GM21381 (cell line): ENCODE data around the gene CASP1.
"Not testable (repeated sequence)": the region's sequence is repeated elsewhere in the genome, so short reads cannot be mapped to it uniquely, and the experiment has no call there.

ENCODE experiments used
- ATAC-seq: cut with Tn5 transposase; IDR thresholded peaks from one replicate; pipeline ENCODE4 v1.9.1; 2021; ENCODE audit warnings: mild to moderate bottlenecking, moderate library complexity; ENCODE audit not compliant: unreplicated experiment

CASP1 gene

GRCh38 chr11:105046898-105047579, 12.1 kb upstream of the CASP1 start:
- no peak for ATAC-seq

- no peak for ATAC-seq
Measured at GRCh38 chr11:105045676-105046296, 10.8 kb upstream of the CASP1 start.

DNA sequence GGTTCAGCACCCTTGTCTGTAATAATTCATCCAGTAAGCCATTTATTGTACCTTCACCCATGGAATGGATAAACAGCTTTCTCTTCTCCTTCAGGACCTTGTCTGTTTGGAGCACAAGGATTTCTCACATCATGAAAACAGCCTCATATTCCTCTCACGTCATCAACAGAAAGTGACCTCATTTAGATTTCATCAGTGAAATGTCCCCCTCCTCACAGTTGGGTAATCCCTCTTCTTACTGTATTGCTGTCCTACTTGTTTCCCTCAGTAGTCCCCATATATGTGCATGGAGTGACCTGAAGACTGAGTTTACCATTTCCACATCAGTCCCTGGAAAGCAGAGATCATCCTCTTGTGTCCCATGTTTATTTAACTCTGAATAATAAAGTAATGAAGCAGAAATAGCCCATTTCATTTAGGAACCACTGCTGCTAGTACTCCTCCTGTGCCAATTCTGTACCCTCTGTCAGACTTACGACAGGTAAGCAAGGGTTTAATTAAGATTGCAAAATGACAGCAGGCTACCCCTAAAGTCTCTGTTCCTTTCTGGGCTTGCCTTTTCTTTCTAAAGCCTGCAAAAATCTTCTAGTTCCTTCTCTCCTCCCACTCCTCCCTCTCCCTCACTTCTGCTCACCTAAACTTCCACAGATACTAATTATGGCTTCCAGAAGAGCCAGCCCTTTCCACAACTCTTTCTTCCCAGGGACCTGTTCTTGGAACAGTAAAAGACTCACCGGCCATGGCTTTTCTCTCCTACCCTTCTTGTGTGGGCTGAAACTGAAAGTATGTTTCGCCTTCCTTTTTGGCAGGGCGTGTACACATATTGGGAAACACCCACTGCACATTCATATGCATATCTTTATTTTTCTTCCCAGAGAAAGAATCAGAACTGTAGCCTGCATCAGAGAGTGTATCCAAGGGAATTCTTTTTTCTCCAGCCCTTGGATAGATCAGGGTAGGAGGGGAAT, 9.9 kb upstream of the CASP1 start, which contains the start of gene CARD16:
CARD16 (minus strand) TSS at position 779 of the 968 bp plus-strand sequence; CDS start at position 741, 38 bp downstream.
- peak; percentile 100 for ATAC-seq

DNA sequence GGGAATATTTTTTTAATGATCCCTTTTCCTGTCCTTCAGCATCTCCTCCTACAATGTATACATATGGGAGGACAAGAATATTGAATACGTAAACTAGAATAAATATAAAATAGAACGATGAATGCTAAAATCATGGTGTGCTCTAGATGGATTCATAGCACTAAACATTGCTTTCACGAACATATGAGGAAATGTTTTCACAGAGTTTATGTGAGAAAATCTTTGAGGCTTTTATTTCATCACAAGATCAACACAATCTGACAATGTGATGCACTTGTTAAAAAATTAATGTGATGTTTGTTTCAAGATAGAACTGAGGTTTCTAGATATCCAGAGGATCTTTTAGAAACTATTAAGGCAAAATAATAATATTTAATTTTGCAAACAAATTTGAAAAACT, 7.2 kb upstream of the CASP1 start:
- no peak for ATAC-seq

DNA sequence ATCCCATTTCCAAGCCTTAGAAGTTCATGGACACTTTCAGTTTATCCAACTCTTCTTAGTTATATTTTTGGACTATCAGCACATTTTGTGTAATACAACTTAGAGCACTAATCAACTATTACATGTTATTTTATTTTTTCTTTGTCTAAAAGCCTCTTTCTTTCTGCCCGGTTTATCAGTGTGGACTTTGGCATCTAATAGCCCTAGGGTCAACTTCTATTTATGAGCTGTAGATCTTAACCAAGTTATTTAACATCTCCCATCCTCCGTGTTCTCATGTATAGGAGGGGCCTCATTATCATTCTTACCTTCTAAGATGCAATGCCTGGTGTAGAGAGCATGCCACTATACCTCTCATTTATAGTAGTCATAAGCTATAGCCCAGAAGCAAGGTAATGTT, 5.8 kb upstream of the CASP1 start:
- no peak for ATAC-seq

DNA sequence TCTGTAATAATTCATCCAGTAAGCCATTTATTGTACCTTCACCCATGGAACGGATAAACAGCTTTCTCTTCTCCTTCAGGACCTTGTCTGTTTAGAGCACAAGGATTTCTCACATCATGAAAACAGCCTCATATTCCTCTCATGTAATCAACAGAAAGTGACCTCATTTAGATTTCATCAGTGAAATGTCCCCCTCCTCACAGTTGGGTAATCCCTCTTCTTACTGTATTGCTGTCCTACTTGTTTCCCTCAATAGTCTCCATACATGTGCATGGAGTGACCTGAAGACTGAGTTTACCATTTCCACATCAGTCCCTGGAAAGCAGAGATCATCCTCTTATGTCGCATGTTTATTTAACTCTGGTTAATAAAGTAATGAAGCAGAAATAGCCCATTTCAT, 556 bp downstream of the CASP1 start:
- not testable (repeated sequence) for ATAC-seq

- ATAC-seq: no peak
Measured at GRCh38 chr11:105033781-105034180, 1.2 kb downstream of the CASP1 start.

- no peak for ATAC-seq
Measured at GRCh38 chr11:105033343-105033742, 1.6 kb downstream of the CASP1 start.

GRCh38 chr11:105032495-105032894, 2.4 kb downstream of the CASP1 start:
- no peak for ATAC-seq

GRCh38 chr11:105027678-105028077, 7.3 kb downstream of the CASP1 start:
- ATAC-seq: no peak

GRCh38 chr11:105024394-105024793, 10.6 kb downstream of the CASP1 start:
- no peak for ATAC-seq

DNA sequence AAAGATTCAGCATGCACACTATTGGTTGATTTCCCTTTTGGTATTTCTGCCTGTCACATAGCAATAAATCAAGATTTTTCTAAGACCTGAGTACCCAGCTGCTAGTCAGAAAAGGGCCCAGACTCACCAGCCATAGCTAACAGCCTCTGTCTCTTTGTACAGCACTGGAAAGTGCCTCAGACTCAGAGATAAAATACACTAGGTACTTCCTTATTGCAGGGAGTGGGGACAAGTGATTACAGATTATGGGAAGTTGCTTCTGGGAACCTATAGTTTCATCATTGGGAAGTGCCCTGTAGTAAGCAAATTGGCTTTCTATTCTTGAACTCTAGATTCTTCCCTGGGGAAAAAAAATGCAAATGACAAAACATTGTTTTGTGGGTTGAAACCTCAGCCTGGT, 11.9 kb downstream of the CASP1 start, which contains the start of gene CASP5:
CASP5 (minus strand) TSS at position 166 of the 400 bp plus-strand sequence; CDS start at position 134, 32 bp downstream.
- no peak for ATAC-seq

DNA sequence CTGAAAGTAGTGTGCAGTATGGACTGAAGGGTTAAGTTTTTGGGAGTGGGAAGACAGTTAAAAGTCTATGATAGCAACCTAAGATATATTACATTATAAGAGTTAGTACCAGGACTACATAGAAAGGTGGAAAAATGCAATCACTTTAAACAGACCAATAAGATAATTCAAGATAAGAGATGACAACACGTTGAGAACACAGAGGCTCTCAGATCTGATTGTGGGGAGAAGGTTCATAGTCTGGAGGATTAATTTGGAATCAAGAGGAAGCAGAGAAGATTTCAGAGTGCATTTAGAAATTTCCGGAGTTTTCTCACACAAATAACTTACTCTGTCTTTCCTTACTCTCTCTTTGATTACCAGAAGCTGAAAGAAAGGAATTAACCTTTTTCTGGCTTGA, 12.4 kb downstream of the CASP1 start:
- ATAC-seq: no peak

GRCh38 chr11:105007463-105007862, 27.5 kb downstream of the CASP1 start:
- ATAC-seq: no peak

GRCh38 chr11:105005451-105005845, 29.5 kb downstream of the CASP1 start:
- ATAC-seq: no peak

- no peak for ATAC-seq
Measured at GRCh38 chr11:105004021-105004420, 30.9 kb downstream of the CASP1 start.

DNA sequence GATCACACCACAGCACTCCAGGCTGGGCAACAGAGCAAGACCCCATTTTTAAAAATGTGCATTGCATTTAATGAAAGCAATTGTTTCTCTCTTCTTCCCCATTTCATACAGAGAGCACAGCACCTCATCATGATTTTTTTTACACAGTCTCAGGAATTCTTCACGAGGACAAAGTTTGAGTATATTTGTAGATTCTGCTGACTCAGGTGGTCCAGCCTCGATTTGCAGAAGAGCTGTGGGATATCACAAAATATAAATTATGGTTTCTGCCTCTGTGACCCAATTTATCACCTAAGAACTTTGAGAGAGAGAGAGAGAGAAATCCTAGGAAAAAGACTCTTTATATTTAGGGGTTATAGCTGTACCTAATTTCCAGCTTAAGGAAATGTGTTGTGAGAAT, 31.8 kb downstream of the CASP1 start:
- ATAC-seq: no peak

GRCh38 chr11:105000797-105001196, 34.1 kb downstream of the CASP1 start:
- ATAC-seq: peak; percentile 91

DNA sequence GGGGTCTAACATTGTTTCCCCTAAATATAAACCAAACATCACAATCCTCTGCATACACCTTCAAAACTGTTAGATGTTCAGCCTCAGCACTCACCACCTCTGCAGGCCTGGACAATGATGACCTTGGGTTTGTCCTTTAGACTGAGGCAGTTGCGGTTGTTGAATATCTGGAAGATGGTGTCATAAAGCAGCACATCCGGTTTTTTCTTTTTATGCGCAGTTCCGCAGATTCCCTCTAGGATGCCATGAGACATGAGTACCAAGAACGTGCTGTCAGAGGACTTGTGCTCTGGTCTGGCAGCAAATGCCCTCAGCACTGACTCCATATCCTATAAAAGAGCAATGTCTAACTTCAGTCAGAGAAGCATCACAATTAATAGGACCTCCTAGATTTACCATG, 34.8 kb downstream of the CASP1 start:
- no peak for ATAC-seq

DNA sequence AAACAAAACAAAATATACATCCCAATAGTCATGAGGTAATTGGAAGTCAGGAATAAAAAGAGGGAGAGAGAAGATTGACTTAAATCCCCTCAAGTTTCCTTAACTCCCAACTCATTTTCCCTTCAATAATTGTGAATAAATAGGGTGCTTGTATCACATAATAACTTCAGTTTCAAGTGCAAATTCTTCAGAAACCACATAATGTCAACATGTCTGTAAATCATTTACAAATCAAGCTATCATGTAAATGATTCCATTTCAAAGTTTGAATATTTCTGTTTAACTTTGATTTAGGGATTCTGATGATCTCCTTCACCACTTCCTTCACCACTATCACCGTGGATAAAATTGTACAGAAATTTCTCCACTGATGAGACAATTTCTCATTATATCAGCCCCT, 35.2 kb downstream of the CASP1 start:
- no peak for ATAC-seq

- ATAC-seq: no peak
Measured at GRCh38 chr11:104997288-104997687, 37.7 kb downstream of the CASP1 start.
